ENCODE data around the gene SHBG. TPM values are rescaled to one million over a fixed set of nuclear protein-coding genes. Genes with fewer than 3 reads are reported as not detected.
"Not testable (repeated sequence)": the region's sequence is repeated elsewhere in the genome, so short reads cannot be mapped to it uniquely, and the experiment has no call there.

Gene SHBG
- total RNA-seq, 1 donor = 0.36 TPM

- Histone ChIP-seq H3K36me3 (ENCODE audit: insufficient read depth, low read length) (no peaks in the 10 kb centered on the region), H3K27ac (ENCODE audit: low read depth, low read length) (no peak overlapping the region), H3K4me3 (ENCODE audit: insufficient read depth, low read length) (no peak overlapping the region), H2AFZ (ENCODE audit: low read length) (no peak overlapping the region), H3K4me2 (ENCODE audit: insufficient read depth, low read length) (no peak overlapping the region), H3K4me1 (ENCODE audit: insufficient read depth, low read length) (no peaks in the 10 kb centered on the region), H3K79me2 (ENCODE audit: insufficient read depth, low read length) (no peaks in the 10 kb centered on the region), H3K9me3 (ENCODE audit: low read depth, low read length) (no peaks in the 10 kb centered on the region), H3K27me3 (ENCODE audit: insufficient read depth, low read length) (no peaks in the 10 kb centered on the region), H4K20me1 (ENCODE audit: insufficient read depth, low read length) (no peaks in the 10 kb centered on the region)
- TF ChIP-seq CTCF (IDR thresholded peaks at IDR 0.05; ENCODE audit: extremely low read depth, low read depth, low read length) = no peak
- DNase-seq (ENCODE audit: insufficient read length, low spot score, missing footprints) = no peak
These were observed 6.2 kb downstream of the SHBG start for GRCh38 chr17:7636163-7636562.

DNA sequence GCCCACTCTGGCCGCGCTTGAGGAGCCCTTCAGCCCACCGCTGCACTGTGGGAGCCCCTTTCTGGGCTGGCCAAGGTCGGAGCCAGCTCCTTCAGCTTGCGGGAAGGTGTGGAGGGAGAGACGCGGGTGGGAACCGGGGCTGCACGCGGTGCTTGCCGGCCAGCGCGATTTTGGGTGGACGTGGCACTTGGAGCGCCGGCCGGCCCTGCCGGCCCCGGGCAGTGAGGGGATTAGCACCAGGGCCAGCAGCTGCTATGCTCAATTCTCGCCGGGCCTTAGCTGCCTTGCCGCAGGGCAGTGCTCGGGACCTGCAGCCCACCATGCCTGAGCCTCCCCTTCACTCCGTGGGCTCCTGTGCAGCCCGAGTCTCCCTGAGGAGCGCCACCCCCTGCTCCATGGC is 10.8 kb downstream of the SHBG start:
- no peak overlapping the region for H3K27ac ChIP-seq (ENCODE audit: low read depth, low read length)

GRCh38 chr17:7641635-7642034 is 11.7 kb downstream of the SHBG start:
- H3K9me3 ChIP-seq (ENCODE audit: low read depth, low read length); H4K20me1 ChIP-seq (ENCODE audit: insufficient read depth, low read length): not testable (repeated sequence)

More for the DNA sequence above, 10.8 kb downstream of the SHBG start:
- H2AFZ ChIP-seq (ENCODE audit: low read length) = no peak overlapping the region
- H3K4me3 ChIP-seq (ENCODE audit: insufficient read depth, low read length) = no peak overlapping the region
- no peaks in the 10 kb centered on the region for H3K27me3 ChIP-seq (ENCODE audit: insufficient read depth, low read length)
- no peak overlapping the region for H3K4me2 ChIP-seq (ENCODE audit: insufficient read depth, low read length)
- no peaks in the 10 kb centered on the region for H3K79me2 ChIP-seq (ENCODE audit: insufficient read depth, low read length)
- no peaks in the 10 kb centered on the region for H3K9me3 ChIP-seq (ENCODE audit: low read depth, low read length)
- DNase-seq (ENCODE audit: insufficient read length, low spot score, missing footprints) = no peak
- TF ChIP-seq CTCF (IDR thresholded peaks at IDR 0.05; ENCODE audit: extremely low read depth, low read depth, low read length) = no peak
- no peaks in the 10 kb centered on the region for H4K20me1 ChIP-seq (ENCODE audit: insufficient read depth, low read length)
- no peaks in the 10 kb centered on the region for H3K36me3 ChIP-seq (ENCODE audit: insufficient read depth, low read length)
- no peaks in the 10 kb centered on the region for H3K4me1 ChIP-seq (ENCODE audit: insufficient read depth, low read length)

GRCh38 chr17:7644775-7645174 is 14.8 kb downstream of the SHBG start:
- H3K4me2 ChIP-seq (ENCODE audit: insufficient read depth, low read length) = no peak overlapping the region
- H3K27ac ChIP-seq (ENCODE audit: low read depth, low read length) = no peak overlapping the region
- no peaks in the 10 kb centered on the region for H3K36me3 ChIP-seq (ENCODE audit: insufficient read depth, low read length)
- H2AFZ ChIP-seq (ENCODE audit: low read length) = no peak overlapping the region
- no peaks in the 10 kb centered on the region for H4K20me1 ChIP-seq (ENCODE audit: insufficient read depth, low read length)
- no peaks in the 10 kb centered on the region for H3K9me3 ChIP-seq (ENCODE audit: low read depth, low read length)
- TF ChIP-seq CTCF (IDR thresholded peaks at IDR 0.05; ENCODE audit: extremely low read depth, low read depth, low read length) = no peak
- no peaks in the 10 kb centered on the region for H3K79me2 ChIP-seq (ENCODE audit: insufficient read depth, low read length)
- DNase-seq (ENCODE audit: insufficient read length, low spot score, missing footprints) = no peak
- H3K4me3 ChIP-seq (ENCODE audit: insufficient read depth, low read length) = no peak overlapping the region
- peaks cover under 1% of the 10 kb centered on the region for H3K27me3 ChIP-seq (ENCODE audit: insufficient read depth, low read length)
- H3K4me1 ChIP-seq (ENCODE audit: insufficient read depth, low read length) = no peaks in the 10 kb centered on the region

More at GRCh38 chr17:7641635-7642034, 11.7 kb downstream of the SHBG start:
- not testable (repeated sequence) for H2AFZ ChIP-seq (ENCODE audit: low read length); H3K4me2 ChIP-seq (ENCODE audit: insufficient read depth, low read length); H3K4me3 ChIP-seq (ENCODE audit: insufficient read depth, low read length); H3K36me3 ChIP-seq (ENCODE audit: insufficient read depth, low read length); H3K79me2 ChIP-seq (ENCODE audit: insufficient read depth, low read length); H3K4me1 ChIP-seq (ENCODE audit: insufficient read depth, low read length); H3K27me3 ChIP-seq (ENCODE audit: insufficient read depth, low read length); DNase-seq (ENCODE audit: insufficient read length, low spot score, missing footprints); H3K27ac ChIP-seq (ENCODE audit: low read depth, low read length)
